SK-N-SH (cell line): Measurements from ENCODE around the gene UBE2E1.

ENCODE experiments used
- CTCF ChIP-seq: fragments of 200-600 bp; sonication (generic); IDR thresholded peaks from 2 replicates; pipeline ENCODE4 v1.6.1; 2017; ENCODE audit warnings: antibody characterized with exemption, mild to moderate bottlenecking, moderate library complexity
- JUND ChIP-seq: IDR thresholded peaks from 2 replicates; pipeline ENCODE4 v1.4.0; 2012
- NFIC ChIP-seq: IDR thresholded peaks from 2 replicates; pipeline ENCODE4 v1.4.0; 2012; ENCODE audit warnings: borderline replicate concordance
- POLR2AphosphoS5 ChIP-seq: IDR thresholded peaks from 2 replicates; pipeline ENCODE4 v1.6.1; 2012; ENCODE audit warnings: low read depth, low read length
- RAD21 ChIP-seq: IDR thresholded peaks from 2 replicates; pipeline ENCODE4 v1.6.1; 2012; ENCODE audit warnings: mild to moderate bottlenecking, low read length
- TAF1 ChIP-seq: IDR thresholded peaks from 2 replicates; pipeline ENCODE4 v1.6.1; 2012; ENCODE audit warnings: low read depth, mild to moderate bottlenecking, low read length, moderate library complexity, borderline replicate concordance
- TEAD4 ChIP-seq: IDR thresholded peaks from 2 replicates; pipeline ENCODE4 v1.4.0; 2012; ENCODE audit warnings: mild to moderate bottlenecking, borderline replicate concordance; ENCODE audit not compliant: insufficient read depth
- YY1 ChIP-seq: IDR thresholded peaks from 2 replicates; pipeline ENCODE4 v1.4.0; 2012; ENCODE audit warnings: low read depth, mild to moderate bottlenecking
- TF ChIP-seq, protein P1 (sequence below): IDR thresholded peaks from 2 replicates; pipeline ENCODE4 v1.4.0; 2012; ENCODE audit warnings: low read depth

- no peak for TF ChIP-seq TAF1
- TF ChIP-seq JUND = no peak
- TF ChIP-seq POLR2AphosphoS5 = no peak
- no peak for TF ChIP-seq NFIC
- TF ChIP-seq, protein P1, sequence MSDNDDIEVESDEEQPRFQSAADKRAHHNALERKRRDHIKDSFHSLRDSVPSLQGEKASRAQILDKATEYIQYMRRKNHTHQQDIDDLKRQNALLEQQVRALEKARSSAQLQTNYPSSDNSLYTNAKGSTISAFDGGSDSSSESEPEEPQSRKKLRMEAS = no peak
- TF ChIP-seq CTCF = no peak
- TF ChIP-seq TEAD4 = no peak
- no peak for TF ChIP-seq RAD21
- TF ChIP-seq YY1 = no peak
Measured at GRCh38 chr3:23845326-23846216, 39.8 kb downstream of the UBE2E1 start.
